GM12873 (cell line): ENCODE results near the gene CIAO1.

Experiments
- TF ChIP-seq, protein P1 (sequence below): IDR thresholded peaks from 2 replicates; pipeline ENCODE4 v1.5.1; 2012; ENCODE audit warnings: low read depth, mild to moderate bottlenecking, moderate library complexity, low read length, control low read depth; ENCODE audit not compliant: insufficient read depth; ENCODE audit errors: missing control alignments

Gene CIAO1

DNA sequence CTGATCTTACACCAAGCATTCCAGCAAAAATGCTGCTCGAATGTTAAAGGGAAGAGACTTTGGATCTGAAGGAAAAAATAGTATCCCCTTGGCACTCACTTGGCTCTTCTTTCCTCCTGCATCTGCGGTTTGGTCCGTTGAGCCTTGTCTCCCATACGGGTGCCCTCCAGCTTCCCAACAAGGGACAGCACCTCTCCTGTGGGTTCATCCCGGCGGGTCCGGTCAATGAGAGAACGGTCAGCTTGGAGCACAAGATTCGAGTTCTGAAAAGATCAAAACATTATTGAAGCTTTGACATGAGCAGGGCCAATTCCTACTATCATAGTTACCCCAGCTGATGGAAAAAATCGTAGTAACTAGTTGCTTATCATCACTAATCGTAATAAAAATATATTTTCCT lies 38.6 kb downstream of the CIAO1 start:
- TF ChIP-seq, protein P1, sequence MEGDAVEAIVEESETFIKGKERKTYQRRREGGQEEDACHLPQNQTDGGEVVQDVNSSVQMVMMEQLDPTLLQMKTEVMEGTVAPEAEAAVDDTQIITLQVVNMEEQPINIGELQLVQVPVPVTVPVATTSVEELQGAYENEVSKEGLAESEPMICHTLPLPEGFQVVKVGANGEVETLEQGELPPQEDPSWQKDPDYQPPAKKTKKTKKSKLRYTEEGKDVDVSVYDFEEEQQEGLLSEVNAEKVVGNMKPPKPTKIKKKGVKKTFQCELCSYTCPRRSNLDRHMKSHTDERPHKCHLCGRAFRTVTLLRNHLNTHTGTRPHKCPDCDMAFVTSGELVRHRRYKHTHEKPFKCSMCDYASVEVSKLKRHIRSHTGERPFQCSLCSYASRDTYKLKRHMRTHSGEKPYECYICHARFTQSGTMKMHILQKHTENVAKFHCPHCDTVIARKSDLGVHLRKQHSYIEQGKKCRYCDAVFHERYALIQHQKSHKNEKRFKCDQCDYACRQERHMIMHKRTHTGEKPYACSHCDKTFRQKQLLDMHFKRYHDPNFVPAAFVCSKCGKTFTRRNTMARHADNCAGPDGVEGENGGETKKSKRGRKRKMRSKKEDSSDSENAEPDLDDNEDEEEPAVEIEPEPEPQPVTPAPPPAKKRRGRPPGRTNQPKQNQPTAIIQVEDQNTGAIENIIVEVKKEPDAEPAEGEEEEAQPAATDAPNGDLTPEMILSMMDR, result no peak

DNA sequence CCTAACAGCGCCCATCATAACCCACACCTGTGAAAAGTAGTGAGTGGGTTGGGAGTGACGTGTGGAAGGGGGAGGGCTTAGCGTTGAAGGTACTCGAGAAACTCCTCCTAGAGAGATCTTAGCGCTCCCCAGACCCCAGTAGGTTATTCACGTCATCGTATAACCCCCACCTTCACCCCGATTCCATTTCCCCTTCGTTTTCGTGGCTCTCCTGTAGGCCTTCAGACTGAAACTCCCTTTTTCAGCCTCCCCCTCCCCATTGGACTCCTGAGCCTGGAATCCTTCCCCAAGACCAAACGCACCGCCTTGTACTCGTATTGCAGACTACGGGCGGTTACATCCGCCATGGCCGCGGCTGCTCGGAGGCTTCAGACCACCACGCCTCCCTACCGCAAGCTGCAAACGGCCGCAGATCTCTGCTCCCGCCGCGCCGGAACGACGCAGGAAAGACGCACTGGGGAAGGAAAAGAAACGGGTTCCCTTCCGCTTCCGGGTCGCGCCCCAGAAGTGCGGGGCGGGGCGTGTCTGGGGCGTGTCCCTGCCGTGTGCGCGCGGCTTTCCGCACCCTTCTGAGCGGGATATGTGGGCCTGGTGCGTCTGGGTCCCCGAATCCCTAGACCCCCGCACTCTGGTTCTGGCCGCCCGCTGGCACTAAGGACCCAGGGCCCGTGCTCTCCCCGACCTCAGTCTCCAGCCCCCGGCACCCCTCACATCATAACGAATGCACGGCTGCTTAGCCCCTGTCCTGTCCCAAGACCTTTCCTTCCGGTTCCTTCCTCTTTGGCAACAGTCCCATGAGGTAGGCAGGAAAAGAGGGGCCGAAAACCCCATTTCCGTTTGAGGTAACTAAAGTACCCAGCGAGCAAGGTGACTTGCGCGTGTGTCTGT lies 39.3 kb downstream of the CIAO1 start, which contains the start of gene SNRNP200:
SNRNP200 (minus strand) TSS at position 456 of the 888 bp plus-strand sequence; CDS start at position 347, 109 bp downstream.
- TF ChIP-seq, protein P1, result no peak

DNA sequence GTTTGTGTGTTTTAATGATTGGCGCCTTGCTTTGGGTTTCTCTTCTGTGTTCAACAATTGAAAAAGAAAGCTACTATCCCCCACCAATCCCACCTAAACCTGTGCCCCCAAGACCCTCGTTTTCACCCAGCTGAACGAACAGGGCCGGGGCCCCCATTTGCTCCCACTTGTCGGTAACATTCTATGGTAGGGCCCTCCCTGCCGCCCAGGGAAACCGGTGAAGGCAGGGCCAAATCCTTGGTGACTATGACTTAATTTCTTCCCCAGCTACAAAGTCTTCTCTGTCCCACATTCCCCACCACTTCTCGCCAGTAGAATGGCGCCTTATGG lies 39.9 kb downstream of the CIAO1 start:
- TF ChIP-seq, protein P1, result no peak

DNA sequence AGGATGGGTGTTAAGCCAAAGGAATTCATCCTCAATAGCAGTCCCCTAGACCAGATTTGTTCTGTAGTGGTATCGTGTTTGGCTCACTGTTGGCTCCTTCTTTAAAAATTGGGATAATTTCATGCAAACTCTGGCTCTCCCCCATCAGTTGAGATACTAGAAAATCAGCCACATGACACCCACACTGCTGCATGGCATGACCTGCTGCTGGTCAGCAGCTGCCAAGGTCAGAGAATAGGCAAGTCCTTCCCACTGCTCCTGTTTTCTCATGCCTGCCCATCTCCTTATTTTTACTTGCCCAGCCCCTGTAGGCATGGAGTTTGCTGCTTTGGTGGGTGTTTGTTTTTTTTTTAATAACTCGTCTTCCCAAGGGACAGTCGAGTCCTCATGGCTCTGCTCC lies 40.3 kb downstream of the CIAO1 start:
- TF ChIP-seq, protein P1, result no peak

DNA sequence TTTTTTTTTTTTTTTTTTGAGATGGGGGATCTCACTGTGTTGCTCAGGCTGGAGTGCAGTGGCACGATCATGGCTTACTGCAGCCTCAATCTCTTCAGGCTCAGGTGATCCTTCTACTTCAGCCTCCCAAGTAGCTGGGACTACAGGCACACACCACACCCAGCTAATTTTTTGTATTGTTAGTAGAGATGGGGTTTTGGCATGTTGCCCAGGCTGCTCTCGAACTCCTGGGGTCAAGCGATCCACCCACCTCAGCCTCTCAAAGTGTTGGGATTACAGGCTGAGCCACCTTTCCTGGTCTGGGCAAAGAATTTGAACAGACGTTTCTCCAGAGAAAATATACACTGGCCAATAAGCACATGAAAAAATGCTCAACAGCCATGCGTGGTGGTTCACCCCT lies 42.2 kb downstream of the CIAO1 start:
- TF ChIP-seq, protein P1, result no peak

DNA sequence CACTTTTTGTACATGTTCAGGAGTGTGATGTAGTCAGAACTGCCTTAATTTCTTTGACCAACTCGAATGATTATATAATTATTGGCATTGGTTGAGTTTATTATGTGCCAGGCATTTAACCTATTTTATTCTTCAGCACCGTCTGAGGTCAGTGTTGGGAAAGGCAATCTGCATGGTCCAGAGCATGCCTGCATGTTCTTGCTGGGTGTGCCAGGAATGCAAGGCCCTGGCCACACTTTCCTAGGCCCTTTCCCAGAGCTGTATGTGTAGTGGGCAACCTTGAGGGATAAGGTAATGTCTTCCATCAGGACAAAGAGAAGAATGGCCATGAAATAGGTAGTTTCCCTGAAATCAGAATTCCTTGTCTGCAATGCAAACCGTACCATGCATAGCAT lies 49.0 kb downstream of the CIAO1 start:
- TF ChIP-seq, protein P1, result no peak

DNA sequence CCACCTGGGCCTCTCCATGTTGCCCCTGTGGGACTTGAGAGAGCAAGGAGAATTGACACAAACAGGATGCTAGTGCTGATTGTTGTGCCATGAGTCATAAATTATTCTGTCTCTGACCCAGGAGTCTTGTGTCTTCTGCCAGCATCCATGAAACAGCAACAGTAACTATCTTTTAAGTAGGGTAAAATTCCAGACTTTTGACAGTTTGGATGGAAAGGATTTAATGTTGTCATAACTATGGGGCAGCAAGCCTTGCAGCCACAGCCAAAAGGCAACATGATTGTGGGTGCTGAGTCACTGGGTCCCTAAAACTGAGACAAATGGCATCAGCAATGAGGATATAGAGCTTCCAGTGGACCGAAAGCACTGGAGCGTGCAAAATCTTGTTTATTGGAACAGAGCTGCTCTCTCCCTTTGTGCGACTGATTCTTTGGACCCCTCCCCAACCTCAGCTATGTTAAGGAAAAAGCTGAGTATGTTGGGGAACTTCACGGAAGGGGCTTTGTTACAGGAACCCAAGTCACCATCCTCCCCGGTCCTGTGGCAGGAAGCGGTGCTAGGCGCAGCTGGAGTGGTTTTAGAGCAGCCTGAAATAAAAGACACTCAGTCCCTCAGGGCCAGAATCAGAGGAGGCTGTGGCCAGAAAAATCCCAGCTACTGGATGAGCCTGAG lies 49.5 kb downstream of the CIAO1 start:
- TF ChIP-seq, protein P1, result no peak
